ENCODE data around the gene ZNF226.
"Not testable (repeated sequence)": the region's sequence is repeated elsewhere in the genome, so short reads cannot be mapped to it uniquely, and the experiment has no call there.

Gene ZNF226

DNA sequence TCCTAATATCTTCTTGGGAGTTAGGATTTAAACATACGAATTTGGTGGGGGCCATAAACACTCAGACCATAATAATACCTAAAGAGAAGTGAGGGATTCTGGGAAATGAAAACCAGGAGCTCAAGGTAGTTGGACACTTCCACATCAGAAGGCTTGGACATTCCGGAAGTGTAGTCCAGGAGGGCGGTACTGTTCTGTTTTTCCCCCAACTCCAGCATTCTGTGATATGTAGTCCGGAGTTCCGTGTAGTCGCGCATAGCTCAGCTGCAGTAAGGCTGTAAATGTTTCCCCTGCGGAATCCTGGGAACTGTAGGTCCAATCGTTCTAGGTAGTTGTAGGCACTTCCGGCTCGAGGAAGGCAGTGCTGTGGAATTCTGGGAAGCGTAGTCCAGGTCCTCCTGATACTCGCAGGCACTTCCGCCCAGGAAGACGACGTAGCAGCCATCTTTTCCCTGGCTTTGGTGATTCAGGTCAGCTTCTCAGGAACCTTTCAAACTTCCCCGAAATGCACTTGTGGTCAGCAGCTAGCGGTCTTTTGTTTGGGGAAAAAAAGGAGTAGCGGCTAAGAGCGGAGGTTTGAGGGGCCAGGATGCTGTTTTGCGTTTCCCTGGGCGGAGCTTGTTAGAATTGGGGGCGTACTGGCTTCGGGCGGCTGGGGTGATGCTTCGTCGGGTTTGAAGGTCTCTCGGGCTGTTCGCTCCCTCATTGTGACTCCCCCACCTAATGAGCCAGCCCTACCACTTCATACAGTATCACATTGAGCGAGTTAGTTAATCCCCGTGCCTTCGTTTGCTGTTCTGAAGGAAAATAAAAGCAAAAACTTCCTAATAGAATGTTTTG lies at the start of gene ZNF226:
Gene ZNF226 (plus strand): TSS at position 428 of the 840 bp plus-strand sequence. CDS start 4,981 bp downstream, outside the sequence.
- peak within 1 kb of the TSS; percentile 47; the same call in 1 of the 2 replicates for H3K9ac ChIP-seq (ENCODE audit: low read length)
- H3K27me3 ChIP-seq (replicated peaks; ENCODE audit: insufficient read depth, low read length), result no peaks in the 10 kb centered on the region
- H3K27ac ChIP-seq (ENCODE audit: low read length), result no peak within 1 kb of the TSS
- 0 out of 2 replicates have a peak, but pooled peaks cover 5% of the 10 kb centered on the region for H3K36me3 ChIP-seq (replicated peaks; ENCODE audit: insufficient read depth, low read length)
- 0 out of 2 replicates have a peak, but pooled peaks cover 3% of the 10 kb centered on the region for H3K9me3 ChIP-seq (replicated peaks; ENCODE audit: insufficient read depth, low read length)
- H3K4me1 ChIP-seq (ENCODE audit: low read length), result no peaks in the 10 kb centered on the region
- DNase-seq, result peak; percentile 91
- H2AFZ ChIP-seq (ENCODE audit: low read length), result peak within 1 kb of the TSS; percentile 91
- H3K4me2 ChIP-seq (ENCODE audit: low read depth, low read length), result peak within 1 kb of the TSS; percentile 67
- TF ChIP-seq EZH2 (optimal IDR thresholded peaks at IDR 0.05; ENCODE audit: low read depth, low read length) (no peak), EZH2phosphoT487 (IDR thresholded peaks at IDR 0.05; ENCODE audit: low read length) (no peak)
- TF ChIP-seq, protein P1, sequence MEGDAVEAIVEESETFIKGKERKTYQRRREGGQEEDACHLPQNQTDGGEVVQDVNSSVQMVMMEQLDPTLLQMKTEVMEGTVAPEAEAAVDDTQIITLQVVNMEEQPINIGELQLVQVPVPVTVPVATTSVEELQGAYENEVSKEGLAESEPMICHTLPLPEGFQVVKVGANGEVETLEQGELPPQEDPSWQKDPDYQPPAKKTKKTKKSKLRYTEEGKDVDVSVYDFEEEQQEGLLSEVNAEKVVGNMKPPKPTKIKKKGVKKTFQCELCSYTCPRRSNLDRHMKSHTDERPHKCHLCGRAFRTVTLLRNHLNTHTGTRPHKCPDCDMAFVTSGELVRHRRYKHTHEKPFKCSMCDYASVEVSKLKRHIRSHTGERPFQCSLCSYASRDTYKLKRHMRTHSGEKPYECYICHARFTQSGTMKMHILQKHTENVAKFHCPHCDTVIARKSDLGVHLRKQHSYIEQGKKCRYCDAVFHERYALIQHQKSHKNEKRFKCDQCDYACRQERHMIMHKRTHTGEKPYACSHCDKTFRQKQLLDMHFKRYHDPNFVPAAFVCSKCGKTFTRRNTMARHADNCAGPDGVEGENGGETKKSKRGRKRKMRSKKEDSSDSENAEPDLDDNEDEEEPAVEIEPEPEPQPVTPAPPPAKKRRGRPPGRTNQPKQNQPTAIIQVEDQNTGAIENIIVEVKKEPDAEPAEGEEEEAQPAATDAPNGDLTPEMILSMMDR (IDR thresholded peaks at IDR 0.05; ENCODE audit: low read length), result no peak
- H3F3A ChIP-seq (ENCODE audit: insufficient read depth, low read length), result no peaks in the 10 kb centered on the region
- H3K4me3 ChIP-seq (ENCODE audit: low read length), result peak within 1 kb of the TSS; percentile 83
- H3K79me2 ChIP-seq (ENCODE audit: low read length), result no peaks in the 10 kb centered on the region
- H4K20me1 ChIP-seq (ENCODE audit: insufficient read depth, low read length), result no peaks in the 10 kb centered on the region
- no peaks in the 10 kb centered on the region for H3K9me2 ChIP-seq (replicated peaks; ENCODE audit: insufficient read depth, low read length)

DNA sequence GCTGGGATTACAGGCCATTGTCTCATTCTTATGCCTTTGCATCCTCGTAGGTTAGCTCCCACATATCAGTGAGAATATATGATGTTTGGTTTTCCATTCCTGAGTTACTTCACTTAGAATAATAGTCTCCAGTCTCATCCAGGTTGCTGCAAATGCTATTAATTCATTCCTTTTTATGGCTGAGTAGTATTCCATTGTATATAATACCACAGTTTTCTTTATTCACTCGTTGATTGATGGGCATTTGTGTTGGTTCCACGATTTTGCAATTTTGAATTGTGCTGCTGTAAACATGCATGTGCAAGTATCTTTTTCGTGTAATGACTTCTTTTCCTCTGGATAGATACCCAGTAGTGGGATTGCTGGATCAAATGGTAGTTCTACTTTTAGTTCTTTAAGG lies 43.7 kb upstream of the ZNF226 start:
- H3K9me3 ChIP-seq (replicated peaks; ENCODE audit: insufficient read depth, low read length); H3K4me2 ChIP-seq (ENCODE audit: low read depth, low read length); H3K4me3 ChIP-seq (ENCODE audit: low read length); H3K4me1 ChIP-seq (ENCODE audit: low read length); H3K79me2 ChIP-seq (ENCODE audit: low read length); H3K27ac ChIP-seq (ENCODE audit: low read length); H4K20me1 ChIP-seq (ENCODE audit: insufficient read depth, low read length); H2AFZ ChIP-seq (ENCODE audit: low read length); H3K9me2 ChIP-seq (replicated peaks; ENCODE audit: insufficient read depth, low read length); H3F3A ChIP-seq (ENCODE audit: insufficient read depth, low read length); H3K36me3 ChIP-seq (replicated peaks; ENCODE audit: insufficient read depth, low read length); H3K9ac ChIP-seq (ENCODE audit: low read length); H3K27me3 ChIP-seq (replicated peaks; ENCODE audit: insufficient read depth, low read length); DNase-seq: not testable (repeated sequence)

DNA sequence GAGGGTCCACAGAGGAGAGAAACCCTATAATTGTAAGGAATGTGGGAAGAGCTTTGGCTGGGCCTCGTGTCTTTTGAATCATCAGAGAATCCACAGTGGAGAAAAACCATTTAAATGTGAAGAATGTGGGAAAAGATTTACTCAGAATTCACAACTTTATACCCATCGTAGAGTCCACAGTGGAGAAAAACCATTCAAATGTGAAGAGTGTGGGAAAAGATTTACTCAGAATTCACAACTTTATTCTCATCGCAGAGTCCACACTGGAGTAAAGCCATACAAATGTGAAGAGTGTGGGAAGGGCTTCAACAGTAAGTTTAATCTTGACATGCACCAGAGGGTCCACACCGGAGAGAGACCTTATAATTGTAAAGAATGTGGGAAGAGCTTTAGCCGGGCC lies 32.9 kb upstream of the ZNF226 start:
- H3K9ac ChIP-seq (ENCODE audit: low read length), result no peak overlapping the region
- no peaks in the 10 kb centered on the region for H3K9me3 ChIP-seq (replicated peaks; ENCODE audit: insufficient read depth, low read length)
- H3K27ac ChIP-seq (ENCODE audit: low read length), result no peak overlapping the region
- no peaks in the 10 kb centered on the region for H3K27me3 ChIP-seq (replicated peaks; ENCODE audit: insufficient read depth, low read length)
- H4K20me1 ChIP-seq (ENCODE audit: insufficient read depth, low read length), result no peaks in the 10 kb centered on the region
- H3K36me3 ChIP-seq (replicated peaks; ENCODE audit: insufficient read depth, low read length), result no peaks in the 10 kb centered on the region
- no peak overlapping the region for H3K4me2 ChIP-seq (ENCODE audit: low read depth, low read length)
- H3K4me1 ChIP-seq (ENCODE audit: low read length), result no peaks in the 10 kb centered on the region
- H3K4me3 ChIP-seq (ENCODE audit: low read length), result no peak overlapping the region
- H3K79me2 ChIP-seq (ENCODE audit: low read length), result no peaks in the 10 kb centered on the region
- no peaks in the 10 kb centered on the region for H3K9me2 ChIP-seq (replicated peaks; ENCODE audit: insufficient read depth, low read length)
- DNase-seq, result no peak
- no peak overlapping the region for H2AFZ ChIP-seq (ENCODE audit: low read length)
- no peaks in the 10 kb centered on the region for H3F3A ChIP-seq (ENCODE audit: insufficient read depth, low read length)
- no peak for TF ChIP-seq EZH2 (optimal IDR thresholded peaks at IDR 0.05; ENCODE audit: low read depth, low read length)
- TF ChIP-seq, protein P1 (IDR thresholded peaks at IDR 0.05; ENCODE audit: low read length), result no peak
- no peak for TF ChIP-seq EZH2phosphoT487 (IDR thresholded peaks at IDR 0.05; ENCODE audit: low read length)
